ENCODE results near the gene CEACAM18.

The CEACAM18 gene

GRCh38 chr19:51478381-51479234 lies at the start of gene CEACAM18:
CEACAM18 (plus strand) TSS chr19:51478539.
- DNase-seq (ENCODE audit: extremely low read depth, low read depth): no peak
- TF ChIP-seq, protein P1, sequence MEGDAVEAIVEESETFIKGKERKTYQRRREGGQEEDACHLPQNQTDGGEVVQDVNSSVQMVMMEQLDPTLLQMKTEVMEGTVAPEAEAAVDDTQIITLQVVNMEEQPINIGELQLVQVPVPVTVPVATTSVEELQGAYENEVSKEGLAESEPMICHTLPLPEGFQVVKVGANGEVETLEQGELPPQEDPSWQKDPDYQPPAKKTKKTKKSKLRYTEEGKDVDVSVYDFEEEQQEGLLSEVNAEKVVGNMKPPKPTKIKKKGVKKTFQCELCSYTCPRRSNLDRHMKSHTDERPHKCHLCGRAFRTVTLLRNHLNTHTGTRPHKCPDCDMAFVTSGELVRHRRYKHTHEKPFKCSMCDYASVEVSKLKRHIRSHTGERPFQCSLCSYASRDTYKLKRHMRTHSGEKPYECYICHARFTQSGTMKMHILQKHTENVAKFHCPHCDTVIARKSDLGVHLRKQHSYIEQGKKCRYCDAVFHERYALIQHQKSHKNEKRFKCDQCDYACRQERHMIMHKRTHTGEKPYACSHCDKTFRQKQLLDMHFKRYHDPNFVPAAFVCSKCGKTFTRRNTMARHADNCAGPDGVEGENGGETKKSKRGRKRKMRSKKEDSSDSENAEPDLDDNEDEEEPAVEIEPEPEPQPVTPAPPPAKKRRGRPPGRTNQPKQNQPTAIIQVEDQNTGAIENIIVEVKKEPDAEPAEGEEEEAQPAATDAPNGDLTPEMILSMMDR (IDR thresholded peaks at IDR 0.05; ENCODE audit: low read depth, low read length): no peak

DNA sequence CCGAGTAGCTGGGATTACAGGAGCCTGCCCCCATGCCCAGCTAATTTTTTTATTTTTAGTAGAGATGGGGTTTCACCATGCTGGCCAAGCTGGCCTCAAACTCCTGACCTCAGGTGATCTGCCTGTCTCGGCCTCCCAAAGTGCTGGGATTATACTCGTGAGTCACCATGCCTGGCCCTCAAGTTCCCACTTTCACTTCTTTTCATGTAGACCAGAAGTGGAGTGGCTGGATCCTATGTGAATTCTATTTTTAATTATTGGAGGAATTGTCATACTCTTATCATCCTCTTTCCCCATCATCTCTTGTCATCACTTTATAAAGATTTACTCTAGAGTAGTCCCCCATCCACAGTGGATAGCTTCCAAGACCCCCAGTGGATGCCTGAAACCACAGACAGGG lies 48.1 kb upstream of the CEACAM18 start:
- TF ChIP-seq, protein P1 (IDR thresholded peaks at IDR 0.05; ENCODE audit: low read depth, low read length): no peak
- no peak for DNase-seq (ENCODE audit: extremely low read depth, low read depth)

- DNase-seq (ENCODE audit: extremely low read depth, low read depth): no peak
- TF ChIP-seq, protein P1 (IDR thresholded peaks at IDR 0.05; ENCODE audit: low read depth, low read length): no peak
Measured at GRCh38 chr19:51431124-51431523, 47.2 kb upstream of the CEACAM18 start.

DNA sequence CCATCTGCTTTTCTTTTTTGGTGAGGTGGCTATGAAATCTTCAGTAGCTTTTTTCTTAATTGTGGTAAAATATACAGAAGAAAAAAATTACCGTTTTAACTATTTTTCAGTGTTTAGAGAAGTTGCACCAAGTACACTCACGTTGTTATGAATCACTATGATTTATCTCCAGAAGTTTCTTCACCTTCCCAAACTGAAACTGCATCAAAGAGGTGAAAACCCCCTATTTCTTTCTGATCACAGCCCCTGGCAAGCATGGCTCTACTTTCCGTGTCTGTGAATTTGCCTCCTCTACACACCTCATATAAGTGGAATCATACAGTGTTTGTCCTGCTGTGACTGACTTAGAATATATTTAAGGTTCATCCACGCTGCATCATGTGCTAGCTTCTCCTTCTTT lies 45.3 kb upstream of the CEACAM18 start:
- no peak for DNase-seq (ENCODE audit: extremely low read depth, low read depth)
- TF ChIP-seq, protein P1 (IDR thresholded peaks at IDR 0.05; ENCODE audit: low read depth, low read length): no peak

DNA sequence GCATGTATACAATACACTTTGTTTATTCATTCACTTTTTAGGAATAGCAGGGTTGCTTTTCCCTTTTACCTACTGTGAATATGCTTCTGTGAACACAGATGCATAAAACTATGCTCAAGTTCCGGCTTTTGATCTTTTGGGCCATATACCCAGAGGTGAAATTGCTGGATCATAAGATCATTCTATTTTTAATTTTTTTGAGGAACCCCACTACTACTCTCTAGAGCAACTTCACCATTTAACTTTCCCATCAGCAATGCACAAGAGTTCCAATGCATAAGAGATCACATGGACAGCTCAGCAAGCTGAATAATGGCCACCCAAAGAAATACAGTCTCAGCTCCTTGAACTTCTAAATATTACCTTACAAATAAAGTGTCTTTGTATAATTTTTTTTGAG lies 43.9 kb upstream of the CEACAM18 start:
- TF ChIP-seq, protein P1 (IDR thresholded peaks at IDR 0.05; ENCODE audit: low read depth, low read length): no peak
- DNase-seq (ENCODE audit: extremely low read depth, low read depth): no peak

DNA sequence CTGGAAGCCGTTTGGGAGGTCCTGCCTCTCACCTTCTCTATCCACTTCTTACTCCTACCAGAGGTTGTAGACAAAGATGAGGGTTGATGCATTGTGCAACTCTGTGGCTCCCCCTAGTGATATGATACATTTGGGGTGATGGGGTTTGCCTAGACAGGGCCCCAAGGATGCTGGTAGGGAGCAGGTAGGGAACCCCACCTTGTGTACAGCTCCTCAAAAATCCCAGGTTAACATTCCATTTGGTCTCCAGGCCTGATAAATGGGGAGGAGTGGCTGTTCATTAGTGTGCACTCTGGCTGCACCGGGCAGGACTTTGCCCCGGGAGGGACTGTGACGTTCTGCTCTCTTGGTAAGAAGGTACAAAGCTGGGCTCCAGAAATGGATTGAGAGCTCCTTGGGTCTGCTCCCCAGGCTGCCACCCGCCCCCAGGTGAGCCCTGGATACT lies 39.3 kb upstream of the CEACAM18 start:
- TF ChIP-seq, protein P1 (IDR thresholded peaks at IDR 0.05; ENCODE audit: low read depth, low read length): peak; percentile 23
- DNase-seq (ENCODE audit: extremely low read depth, low read depth): no peak

DNA sequence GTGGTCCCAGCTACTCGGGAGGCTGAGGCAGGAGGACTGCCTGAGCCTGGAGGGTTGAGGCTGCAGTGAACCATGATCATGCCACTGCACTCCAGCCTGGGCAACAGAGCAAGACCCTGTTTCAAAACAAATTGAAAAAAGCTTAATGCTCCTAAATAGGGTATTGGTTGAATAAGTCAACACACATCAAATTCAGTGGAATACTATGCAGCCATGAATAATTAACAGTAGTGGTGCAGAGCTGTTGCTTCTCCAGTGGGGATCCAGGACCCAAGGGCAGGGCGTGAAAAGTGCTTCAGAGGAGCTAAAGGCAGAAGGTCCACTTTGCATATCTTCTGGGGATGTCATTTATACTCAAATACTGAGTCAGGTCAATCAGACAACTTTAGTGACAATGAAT lies 38.3 kb upstream of the CEACAM18 start:
- DNase-seq (ENCODE audit: extremely low read depth, low read depth): no peak
- TF ChIP-seq, protein P1 (IDR thresholded peaks at IDR 0.05; ENCODE audit: low read depth, low read length): no peak
